ENCODE results near the gene ATP13A5. TPM values are rescaled to one million over a fixed set of nuclear protein-coding genes. Genes with fewer than 3 reads are reported as not detected.

ATP13A5 gene
- total RNA-seq, 1 donor, result not detected

- no peak for DNase-seq (ENCODE audit: low read depth)
- H3K4me3 ChIP-seq (ENCODE audit: low read depth, low read length), result no peak overlapping the region
- TF ChIP-seq CTCF (IDR thresholded peaks at IDR 0.05; ENCODE audit: insufficient read depth, low read length), result no peak
Observed at GRCh38 chr3:193271101-193271840, 107.3 kb downstream of the ATP13A5 start.

GRCh38 chr3:193270451-193270850 lies 108.1 kb downstream of the ATP13A5 start:
- no peak for TF ChIP-seq CTCF (IDR thresholded peaks at IDR 0.05; ENCODE audit: insufficient read depth, low read length)
- H3K4me3 ChIP-seq (ENCODE audit: low read depth, low read length), result no peak overlapping the region
- DNase-seq (ENCODE audit: low read depth), result no peak

GRCh38 chr3:193269343-193270028 lies 109.1 kb downstream of the ATP13A5 start:
- H3K4me3 ChIP-seq (ENCODE audit: low read depth, low read length), result no peak overlapping the region
- no peak for TF ChIP-seq CTCF (IDR thresholded peaks at IDR 0.05; ENCODE audit: insufficient read depth, low read length)
- DNase-seq (ENCODE audit: low read depth), result no peak

GRCh38 chr3:193262707-193263106 lies 115.8 kb downstream of the ATP13A5 start:
- no peak for DNase-seq (ENCODE audit: low read depth)
- H3K4me3 ChIP-seq (ENCODE audit: low read depth, low read length), result no peak overlapping the region
- no peak for TF ChIP-seq CTCF (IDR thresholded peaks at IDR 0.05; ENCODE audit: insufficient read depth, low read length)

- H3K4me3 ChIP-seq (ENCODE audit: low read depth, low read length), result no peak overlapping the region
- no peak for DNase-seq (ENCODE audit: low read depth)
- no peak for TF ChIP-seq CTCF (IDR thresholded peaks at IDR 0.05; ENCODE audit: insufficient read depth, low read length)
Observed at GRCh38 chr3:193261970-193262369, 116.6 kb downstream of the ATP13A5 start.

- no peak for DNase-seq (ENCODE audit: low read depth)
- H3K4me3 ChIP-seq (ENCODE audit: low read depth, low read length), result no peak overlapping the region
- no peak for TF ChIP-seq CTCF (IDR thresholded peaks at IDR 0.05; ENCODE audit: insufficient read depth, low read length)
Observed at GRCh38 chr3:193253986-193254660, 124.4 kb downstream of the ATP13A5 start.

All from fibroblast of the aortic adventitia (primary cell).